Measurements from ENCODE around the gene CNTD1.
"Not testable (repeated sequence)": the region's sequence is repeated elsewhere in the genome, so short reads cannot be mapped to it uniquely, and the experiment has no call there.

The CNTD1 gene

GRCh38 chr17:42846594-42847280, 48.1 kb downstream of the CNTD1 start:
- DNase-seq (ENCODE audit: low read depth): no peak

DNA sequence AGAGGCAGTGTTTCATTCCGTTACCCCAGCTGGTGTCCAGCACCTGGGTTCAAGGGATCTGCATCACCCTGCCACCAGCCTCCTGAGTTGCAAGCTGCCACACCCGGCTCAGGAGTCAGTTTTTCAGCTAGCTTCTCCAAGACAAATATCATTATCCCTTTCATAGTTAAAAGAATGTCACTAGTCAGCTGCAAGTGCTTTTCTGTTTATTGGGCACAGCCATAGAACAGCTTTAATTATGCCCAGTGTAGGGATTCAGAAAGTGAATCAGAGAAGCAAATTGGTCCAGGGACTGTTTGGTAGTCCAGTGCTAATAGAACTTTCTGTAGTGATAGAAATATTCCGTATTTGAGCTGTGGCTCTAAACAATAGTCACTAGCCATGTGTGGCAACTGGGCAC, 49.4 kb downstream of the CNTD1 start:
- DNase-seq (ENCODE audit: low read depth): no peak

DNA sequence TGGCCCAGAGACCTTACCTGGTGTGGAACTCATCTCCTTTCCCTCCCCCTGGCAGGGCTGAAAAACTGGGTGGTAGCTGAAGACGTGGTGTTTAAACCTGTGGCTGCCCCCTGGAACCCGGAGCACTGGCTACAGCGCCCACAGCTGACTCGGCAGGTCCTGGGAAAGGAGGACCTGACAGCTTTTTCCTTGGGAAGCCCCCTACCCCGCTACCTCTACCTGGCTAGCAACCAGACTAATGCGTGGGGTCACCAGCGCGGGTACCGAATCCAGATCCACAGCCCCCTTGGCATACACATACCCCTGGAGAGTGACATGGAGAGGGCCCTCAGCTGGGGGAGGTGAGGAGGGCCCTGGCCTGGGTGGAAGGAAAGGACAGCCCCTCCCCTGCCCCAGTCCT, 50.4 kb downstream of the CNTD1 start:
- no peak for DNase-seq (ENCODE audit: low read depth)

GRCh38 chr17:42849451-42850181, 51.0 kb downstream of the CNTD1 start:
- no peak for DNase-seq (ENCODE audit: low read depth)

GRCh38 chr17:42850954-42851353, 52.3 kb downstream of the CNTD1 start, which contains the start of gene AOC3:
AOC3 (plus strand) TSS chr17:42851199; CDS start chr17:42851344, 145 bp downstream.
- no peak for DNase-seq (ENCODE audit: low read depth)

GRCh38 chr17:42851371-42852240, 52.9 kb downstream of the CNTD1 start:
- DNase-seq (ENCODE audit: low read depth): not testable (repeated sequence)

DNA sequence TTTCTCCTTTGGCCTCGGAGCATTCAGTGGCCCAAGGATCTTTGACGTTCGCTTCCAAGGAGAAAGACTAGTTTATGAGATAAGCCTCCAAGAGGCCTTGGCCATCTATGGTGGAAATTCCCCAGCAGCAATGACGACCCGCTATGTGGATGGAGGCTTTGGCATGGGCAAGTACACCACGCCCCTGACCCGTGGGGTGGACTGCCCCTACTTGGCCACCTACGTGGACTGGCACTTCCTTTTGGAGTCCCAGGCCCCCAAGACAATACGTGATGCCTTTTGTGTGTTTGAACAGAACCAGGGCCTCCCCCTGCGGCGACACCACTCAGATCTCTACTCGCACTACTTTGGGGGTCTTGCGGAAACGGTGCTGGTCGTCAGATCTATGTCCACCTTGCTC, 53.7 kb downstream of the CNTD1 start:
- DNase-seq (ENCODE audit: low read depth): no peak

DNA sequence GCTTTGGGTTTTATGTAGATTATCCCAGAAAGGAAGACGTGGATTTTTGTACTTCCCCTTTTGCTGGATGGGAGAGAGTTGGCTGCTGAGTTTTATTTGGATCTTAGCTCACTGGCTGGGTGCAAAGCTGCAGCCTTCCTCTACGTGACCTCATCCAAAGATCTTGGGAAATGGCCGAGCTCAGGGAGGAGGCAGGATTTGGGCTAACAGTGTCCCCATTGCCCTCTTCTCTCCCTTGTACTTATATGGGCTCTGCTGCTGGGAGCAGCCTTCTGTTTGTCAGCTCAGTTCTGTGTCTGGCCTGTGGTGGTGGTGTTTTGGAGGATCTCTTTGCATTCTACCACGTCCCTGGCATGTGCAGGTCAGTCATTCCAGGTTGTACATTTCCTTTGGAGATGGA, 54.3 kb downstream of the CNTD1 start:
- DNase-seq (ENCODE audit: low read depth): no peak

GRCh38 chr17:42853597-42853967, 54.9 kb downstream of the CNTD1 start:
- DNase-seq (ENCODE audit: low read depth): no peak

- no peak for DNase-seq (ENCODE audit: low read depth)
Measured at GRCh38 chr17:42853968-42854790, 55.5 kb downstream of the CNTD1 start.

DNA sequence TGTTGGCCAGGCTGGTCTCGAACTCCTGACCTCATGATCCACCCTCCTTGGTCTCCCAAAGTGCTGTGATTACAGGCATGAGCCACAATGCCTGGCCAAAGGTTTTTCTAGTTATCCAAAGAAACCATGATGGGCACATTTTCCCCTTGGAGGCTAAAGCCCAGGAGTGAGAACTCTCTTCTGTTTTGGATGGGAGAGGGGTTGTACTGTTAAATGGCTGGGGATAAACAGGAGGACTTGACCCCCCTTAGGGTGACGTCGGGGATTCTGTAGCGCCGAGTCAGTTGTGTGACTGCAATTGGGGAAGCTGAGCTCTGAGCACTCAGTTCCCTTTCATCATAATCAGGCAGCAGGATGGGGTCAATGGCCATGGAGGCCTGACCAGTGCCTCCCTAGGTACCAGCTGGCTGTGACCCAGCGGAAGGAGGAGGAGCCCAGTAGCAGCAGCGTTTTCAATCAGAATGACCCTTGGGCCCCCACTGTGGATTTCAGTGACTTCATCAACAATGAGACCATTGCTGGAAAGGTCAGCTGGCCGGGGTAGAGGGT, 56.5 kb downstream of the CNTD1 start:
- no peak for DNase-seq (ENCODE audit: low read depth)

GRCh38 chr17:42856093-42856492, 57.4 kb downstream of the CNTD1 start:
- not testable (repeated sequence) for DNase-seq (ENCODE audit: low read depth)

DNA sequence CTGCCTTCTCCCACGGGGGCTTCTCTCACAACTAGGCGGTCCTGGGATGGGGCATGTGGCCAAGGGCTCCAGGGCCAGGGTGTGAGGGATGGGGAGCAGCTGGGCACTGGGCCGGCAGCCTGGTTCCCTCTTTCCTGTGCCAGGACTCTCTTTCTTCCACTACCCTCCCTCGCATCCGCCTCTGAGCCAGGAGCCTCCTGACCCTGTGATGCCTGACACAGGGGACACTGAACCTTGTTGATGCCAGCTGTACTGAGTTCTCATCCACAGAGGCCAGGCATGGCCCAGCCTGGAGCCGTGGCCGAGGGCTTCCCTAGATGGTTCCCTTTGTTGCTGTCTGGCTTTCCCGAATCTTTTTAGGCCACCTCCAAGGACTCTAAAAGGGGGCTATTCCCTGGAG, 57.9 kb downstream of the CNTD1 start:
- not testable (repeated sequence) for DNase-seq (ENCODE audit: low read depth)

DNA sequence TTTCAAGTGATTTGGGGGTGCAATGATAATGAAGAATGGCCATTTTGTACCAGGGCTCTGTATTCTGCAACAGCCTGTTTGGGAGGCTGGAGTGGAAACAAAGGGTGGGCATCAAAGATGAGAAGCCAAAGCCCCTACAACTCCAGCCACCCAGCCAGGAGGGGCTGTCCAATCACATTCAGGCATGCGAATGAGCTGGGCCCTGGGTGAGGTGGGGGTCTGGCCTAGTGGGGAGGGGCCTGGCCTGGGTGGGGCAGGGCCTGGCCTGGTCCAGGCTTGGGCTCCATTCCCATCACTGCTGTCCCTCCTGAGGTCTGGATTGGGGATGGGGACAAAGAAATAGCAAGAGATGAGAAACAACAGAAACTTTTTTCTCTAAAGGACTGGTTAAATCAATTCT, 58.7 kb downstream of the CNTD1 start:
- DNase-seq (ENCODE audit: low read depth): no peak
